IPS-NIHi7 (cell line): Measurements from ENCODE around the gene TCF12.

Experiments used
- DNase-seq: peaks from one replicate; pipeline ENCODE4 v3.0.0; 2012; ENCODE audit warnings: mixed read lengths; ENCODE audit errors: extremely low spot score

TCF12 gene

GRCh38 chr15:57319226-57319918 lies 400.9 kb downstream of the TCF12 start:
- no peak for DNase-seq

GRCh38 chr15:57319919-57320560 lies 401.6 kb downstream of the TCF12 start:
- no peak for DNase-seq

GRCh38 chr15:57320631-57321220 lies 402.3 kb downstream of the TCF12 start:
- no peak for DNase-seq

GRCh38 chr15:57321485-57321884 lies 403.0 kb downstream of the TCF12 start:
- DNase-seq = no peak

- no peak for DNase-seq
Observed at GRCh38 chr15:57321973-57322601, 403.6 kb downstream of the TCF12 start.

- no peak for DNase-seq
Observed at GRCh38 chr15:57322602-57323250, 404.3 kb downstream of the TCF12 start.

- no peak for DNase-seq
Observed at GRCh38 chr15:57323299-57323805, 404.9 kb downstream of the TCF12 start.

- DNase-seq = peak; percentile 59
Observed at GRCh38 chr15:57323806-57324589, 405.6 kb downstream of the TCF12 start.

- DNase-seq = no peak
Observed at GRCh38 chr15:57324590-57324890, 406.1 kb downstream of the TCF12 start.

GRCh38 chr15:57324944-57325679 lies 406.7 kb downstream of the TCF12 start:
- DNase-seq = no peak

GRCh38 chr15:57326196-57326595 lies 407.8 kb downstream of the TCF12 start:
- no peak for DNase-seq

GRCh38 chr15:57327985-57328471 lies 409.6 kb downstream of the TCF12 start:
- no peak for DNase-seq

GRCh38 chr15:57328479-57328878 lies 410.0 kb downstream of the TCF12 start:
- DNase-seq = no peak

GRCh38 chr15:57328897-57329296 lies 410.5 kb downstream of the TCF12 start:
- DNase-seq = no peak

GRCh38 chr15:57329582-57330367 lies 411.3 kb downstream of the TCF12 start:
- DNase-seq = no peak

- DNase-seq = no peak
Observed at GRCh38 chr15:57330619-57331340, 412.3 kb downstream of the TCF12 start.

GRCh38 chr15:57332326-57332725 lies 413.9 kb downstream of the TCF12 start:
- no peak for DNase-seq

- DNase-seq = no peak
Observed at GRCh38 chr15:57333487-57333886, 415.0 kb downstream of the TCF12 start.

- DNase-seq = peak; percentile 48
Observed at GRCh38 chr15:57334257-57334656, 415.8 kb downstream of the TCF12 start.
